ENCODE data around the gene KCNQ4.

KCNQ4 gene

DNA sequence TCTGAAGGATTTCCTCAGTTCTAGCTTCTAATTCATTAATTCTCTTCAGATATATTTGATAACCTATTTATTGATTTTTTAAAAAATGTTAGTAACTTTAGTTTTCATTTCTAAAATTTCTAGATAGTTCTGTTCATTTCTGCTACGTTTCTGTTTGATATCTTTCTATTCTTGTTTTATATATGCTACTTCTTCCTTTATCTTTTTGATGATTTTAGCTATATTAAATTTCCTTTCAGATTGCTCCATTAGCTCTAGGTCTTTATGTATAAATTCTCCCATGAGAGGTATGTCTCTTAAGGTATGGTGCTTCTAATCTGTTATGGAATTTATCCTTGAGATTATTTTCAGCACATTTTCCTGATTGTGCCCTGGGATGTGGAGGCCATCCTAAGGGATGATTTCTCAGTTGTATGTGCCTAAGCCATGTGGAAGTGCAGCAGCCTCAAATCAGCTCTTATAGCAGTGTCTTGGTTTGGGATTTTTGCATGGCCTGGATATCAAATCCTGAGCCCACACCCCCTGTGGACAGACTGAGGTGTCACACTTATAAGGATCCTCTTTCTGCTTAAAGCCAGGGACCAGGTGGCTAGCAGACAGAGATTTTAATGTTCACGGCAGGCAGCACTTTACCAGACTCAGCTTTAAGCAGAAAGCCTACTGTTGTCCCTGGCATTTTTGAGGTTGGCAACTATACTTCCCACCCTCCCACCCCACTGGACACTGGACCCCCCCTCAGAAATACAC is 6.2 kb upstream of the KCNQ4 start:
- DNase-seq = no peak

DNA sequence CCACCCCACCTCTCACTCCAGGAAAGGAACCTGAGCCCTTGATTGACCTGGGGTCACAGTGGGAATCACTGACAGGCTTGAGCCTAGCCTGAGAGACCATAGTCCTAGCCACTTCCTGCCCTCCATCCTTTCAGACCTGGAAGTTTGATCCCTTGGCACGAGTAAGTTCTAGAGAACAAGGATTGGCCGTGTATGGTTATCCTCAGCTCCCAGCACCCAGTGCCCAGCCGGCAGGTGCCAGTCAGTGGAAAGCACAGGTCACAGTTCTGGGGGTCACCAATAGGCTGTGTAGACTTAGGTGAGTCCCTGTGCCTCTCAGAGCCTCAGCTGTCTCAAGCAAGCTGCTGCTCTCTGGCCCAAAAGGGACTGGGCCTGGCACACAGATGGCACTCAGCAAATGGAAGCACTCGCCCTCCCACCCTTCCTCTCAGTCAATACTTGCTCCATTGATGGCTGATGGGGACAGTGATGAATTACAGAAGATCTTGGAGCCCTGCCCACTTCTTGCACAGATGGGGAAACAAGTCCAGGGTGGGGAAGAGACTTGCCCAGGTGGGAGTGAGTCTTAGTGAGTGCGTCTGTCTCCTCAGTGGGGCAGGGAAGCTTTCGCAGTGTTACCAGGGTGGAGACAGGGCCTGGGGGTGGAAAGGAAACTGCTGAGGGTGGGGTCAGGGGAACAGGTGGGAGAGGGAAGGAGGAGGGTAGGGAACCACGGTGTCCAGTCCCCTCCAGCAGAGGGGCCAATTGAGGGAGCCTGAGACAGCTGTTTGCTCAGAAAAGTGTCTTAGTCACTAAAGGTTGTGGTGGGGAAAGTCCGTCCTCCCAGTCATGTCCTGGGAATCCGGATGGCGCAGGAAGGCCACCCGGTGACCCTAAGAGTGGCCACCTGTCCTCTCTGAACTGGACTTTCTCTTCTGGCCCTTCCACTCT is 2.6 kb upstream of the KCNQ4 start:
- DNase-seq = no peak

DNA sequence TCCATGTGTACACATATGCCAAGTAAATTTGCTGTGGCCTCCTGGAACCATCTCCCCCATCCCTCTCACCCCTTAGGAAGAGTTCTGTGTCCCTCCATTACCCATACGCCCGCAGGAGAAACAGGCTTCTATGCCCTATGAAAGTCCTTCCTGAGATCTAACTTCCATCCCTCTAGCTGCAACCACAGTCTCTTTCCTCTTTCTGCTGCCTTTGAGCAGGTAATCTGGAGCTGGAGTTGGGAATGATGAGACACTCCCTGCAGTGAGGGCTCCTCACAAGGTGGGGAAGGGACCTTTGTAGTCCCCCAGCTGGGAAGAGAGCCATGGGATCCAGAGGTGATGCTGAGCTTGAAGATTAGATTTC is 2.0 kb upstream of the KCNQ4 start:
- DNase-seq = no peak

DNA sequence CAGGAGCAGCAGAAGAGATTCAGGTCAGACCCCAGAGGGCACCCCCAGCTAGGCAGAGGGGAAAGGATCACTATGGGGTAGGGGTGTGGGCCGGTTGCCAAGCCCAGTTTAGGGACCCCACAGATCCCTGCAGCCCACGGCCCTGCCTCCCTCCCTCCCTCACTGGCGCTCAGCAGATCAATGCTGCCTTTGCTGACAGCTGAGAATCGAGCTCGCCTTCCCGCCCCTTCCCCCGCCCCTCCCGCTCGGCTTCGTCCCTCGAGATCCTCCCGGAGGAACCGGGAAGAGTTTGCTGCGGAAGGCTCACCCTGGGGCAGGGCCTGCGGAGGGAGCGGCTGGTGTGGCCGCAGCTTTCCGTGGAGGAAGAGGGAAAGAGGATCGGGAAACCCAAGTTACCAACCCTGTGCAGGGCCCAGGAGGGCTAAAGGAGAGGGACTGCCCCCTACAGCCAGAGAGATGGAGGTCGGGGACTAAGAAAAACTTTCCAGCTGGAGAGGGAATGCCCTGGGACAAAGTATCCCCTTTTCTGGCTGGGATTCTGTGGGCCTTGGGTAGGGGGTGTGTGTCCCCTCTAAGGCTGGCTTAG is 1.1 kb upstream of the KCNQ4 start:
- no peak for DNase-seq

DNA sequence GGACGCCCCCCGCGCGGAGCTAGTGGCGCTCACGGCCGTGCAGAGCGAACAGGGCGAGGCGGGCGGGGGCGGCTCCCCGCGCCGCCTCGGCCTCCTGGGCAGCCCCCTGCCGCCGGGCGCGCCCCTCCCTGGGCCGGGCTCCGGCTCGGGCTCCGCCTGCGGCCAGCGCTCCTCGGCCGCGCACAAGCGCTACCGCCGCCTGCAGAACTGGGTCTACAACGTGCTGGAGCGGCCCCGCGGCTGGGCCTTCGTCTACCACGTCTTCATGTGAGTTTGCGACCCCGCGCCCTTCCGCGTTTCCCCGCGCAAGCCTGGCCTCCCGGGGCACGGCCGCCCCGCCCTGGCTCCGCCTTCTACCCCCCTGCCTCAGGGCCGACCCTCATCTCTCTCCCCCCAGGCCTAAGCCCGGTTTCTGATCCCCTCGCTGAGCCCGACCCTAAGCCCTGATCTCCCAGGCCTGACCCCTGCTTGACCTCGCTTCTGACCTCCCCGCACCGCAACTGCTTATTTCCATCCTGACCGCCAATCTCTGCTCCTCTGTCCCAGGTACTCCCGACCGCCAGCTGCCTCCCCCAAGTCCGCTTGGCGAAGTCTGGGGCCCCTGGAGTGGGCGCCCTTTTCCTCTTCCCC is 669 bp downstream of the KCNQ4 start:
- peak; percentile 32 for DNase-seq

DNA sequence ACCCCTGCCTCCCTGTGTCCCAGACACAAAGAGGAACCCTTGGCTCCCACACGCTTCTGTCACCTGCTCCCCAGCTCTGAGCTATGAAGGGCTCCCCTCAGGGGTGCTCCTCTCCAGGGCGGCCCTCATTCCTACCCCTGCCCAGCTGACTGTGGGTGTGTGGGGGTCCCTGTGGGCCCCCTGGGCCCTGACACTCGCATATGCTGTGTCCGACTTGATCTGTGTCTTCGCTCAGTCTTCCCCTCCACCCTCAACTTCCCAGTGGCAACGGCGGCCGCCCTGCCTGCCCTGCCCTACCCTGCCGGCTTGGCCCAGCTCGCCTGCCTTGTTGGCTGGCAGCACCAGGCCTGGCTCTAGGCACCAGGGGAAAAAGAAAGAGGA is 1.2 kb downstream of the KCNQ4 start:
- DNase-seq = no peak

DNA sequence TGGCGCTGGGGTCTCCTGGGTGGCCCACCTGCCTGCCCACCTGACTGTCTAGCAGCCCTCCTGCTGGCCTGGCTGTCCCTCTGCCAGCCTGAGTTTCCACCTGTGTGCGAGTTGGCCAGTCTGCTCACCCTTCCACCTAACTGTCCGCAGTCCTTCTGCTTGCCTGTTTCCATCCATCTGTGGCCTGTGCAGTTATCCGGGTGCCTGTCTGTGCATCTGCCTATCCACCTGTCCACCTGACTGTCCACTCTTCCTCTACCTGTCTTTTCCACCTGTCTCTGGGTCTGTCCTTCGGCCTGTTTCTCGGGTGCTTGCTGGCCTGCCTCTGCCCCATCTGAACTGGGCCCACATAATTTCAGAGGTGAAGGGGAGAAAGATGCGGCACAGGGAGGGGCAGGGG is 1.9 kb downstream of the KCNQ4 start:
- no peak for DNase-seq

DNA sequence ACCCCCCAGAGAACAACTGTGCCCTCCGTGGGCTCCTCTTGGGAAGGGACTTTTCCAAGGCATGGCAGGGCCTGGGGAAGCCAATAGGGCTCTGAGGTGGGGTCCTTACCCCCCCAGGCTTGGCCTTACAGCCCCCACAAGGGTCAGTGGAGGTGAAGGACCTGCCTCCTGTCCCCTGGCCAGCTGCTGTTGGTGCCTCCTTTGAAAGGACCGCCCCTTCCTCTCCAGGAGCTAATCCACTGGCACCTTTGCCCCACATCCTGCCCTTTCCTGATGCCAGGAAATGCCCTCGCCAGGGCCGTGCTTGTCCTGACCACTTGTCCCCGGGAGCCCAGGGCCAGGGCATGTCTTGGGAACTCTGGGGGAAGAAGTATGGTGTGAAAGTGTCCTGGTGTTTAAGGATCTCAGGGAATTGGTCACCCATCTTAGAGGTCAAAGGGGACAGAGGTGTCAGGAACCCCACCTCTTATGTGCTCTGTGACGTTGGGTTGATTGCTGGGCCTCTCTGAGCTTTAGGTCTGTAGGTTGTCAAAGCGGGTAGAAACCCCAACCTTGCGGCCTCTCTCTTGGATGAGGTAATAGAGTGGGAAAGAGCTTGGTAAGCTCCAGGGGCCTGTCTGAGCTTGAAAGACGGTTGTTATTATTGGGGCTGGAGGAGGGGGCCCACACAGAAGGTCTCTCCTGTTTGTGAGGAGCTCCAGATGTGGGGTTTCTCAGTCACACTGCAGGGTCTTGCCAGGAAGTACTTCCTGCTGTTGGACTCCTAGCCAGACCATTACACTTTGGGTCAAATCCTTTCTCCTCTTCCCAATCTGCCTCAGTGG is 2.8 kb downstream of the KCNQ4 start:
- no peak for DNase-seq

DNA sequence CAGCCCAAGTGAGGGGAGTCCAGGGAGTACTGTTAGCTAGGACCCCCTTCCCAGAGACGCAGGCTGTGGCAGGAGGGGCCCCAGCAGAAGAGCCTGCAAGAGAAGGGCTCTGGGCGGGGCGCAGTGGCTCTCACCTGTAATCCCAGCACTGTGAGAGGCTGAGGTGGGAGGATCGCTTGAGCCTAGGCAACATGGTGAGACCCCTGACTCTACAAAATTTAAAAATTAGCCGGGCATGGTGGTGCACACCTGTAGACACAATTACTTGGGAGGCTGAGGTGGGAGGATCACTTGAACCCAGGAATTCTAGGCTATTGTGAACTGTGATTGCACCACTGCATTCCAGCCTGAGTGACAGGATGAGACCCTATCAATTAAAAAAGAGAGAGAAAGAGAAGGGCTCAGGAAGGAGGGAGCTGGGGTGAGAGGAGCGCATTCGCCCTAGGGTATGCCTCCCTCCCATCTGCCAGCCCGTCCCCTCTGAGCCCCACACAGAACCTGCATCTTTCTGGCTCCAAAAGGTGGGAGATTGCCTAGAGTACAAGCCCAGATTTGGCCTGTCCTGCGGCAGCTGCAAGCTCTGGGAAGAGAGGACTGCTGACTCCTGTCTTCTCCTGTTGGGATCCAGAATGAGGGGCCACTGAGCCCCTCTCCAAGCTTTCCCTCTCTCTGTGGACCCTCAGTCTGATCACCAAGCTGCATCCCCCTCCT is 3.6 kb downstream of the KCNQ4 start:
- DNase-seq = no peak

DNA sequence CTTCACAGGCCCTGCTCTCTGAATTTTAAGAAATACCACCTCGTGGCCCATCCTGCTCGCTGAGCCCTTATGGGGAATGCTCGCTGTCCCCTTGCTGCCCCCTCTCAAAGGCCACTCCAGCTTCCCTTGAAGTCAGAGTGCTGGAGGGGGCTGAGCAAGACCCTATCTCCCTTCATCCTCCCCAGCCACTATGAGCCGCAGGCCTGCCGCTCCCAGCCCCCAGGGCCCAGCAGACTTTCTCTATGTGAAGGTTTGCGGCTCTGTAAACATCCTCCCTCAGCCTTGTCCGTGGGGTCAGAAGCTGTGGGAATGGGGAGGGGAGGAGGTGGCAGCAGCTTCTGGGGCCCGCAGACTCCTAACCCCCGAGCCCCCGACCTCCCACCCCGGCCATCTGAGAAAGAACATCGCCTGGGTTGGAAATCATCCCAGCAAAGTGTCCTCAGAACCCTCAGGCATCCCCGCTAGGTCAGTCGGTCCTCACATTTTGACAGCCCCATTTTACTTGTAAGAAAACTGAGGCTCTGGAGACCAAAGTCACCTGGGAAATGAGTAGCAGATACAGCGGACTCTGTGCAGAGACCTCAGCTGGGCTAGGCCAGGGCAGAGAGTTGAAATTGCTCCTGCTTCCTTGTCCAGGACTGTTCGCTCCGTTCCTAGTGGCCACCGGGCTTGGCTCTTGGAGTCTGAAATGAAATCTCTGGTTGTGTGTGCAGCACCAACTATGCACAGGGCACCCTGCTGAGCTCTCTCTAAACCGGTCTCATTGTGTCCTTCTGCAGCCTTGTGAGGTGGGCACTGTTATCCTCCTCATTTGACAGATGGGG is 4.4 kb downstream of the KCNQ4 start:
- DNase-seq = no peak

DNA sequence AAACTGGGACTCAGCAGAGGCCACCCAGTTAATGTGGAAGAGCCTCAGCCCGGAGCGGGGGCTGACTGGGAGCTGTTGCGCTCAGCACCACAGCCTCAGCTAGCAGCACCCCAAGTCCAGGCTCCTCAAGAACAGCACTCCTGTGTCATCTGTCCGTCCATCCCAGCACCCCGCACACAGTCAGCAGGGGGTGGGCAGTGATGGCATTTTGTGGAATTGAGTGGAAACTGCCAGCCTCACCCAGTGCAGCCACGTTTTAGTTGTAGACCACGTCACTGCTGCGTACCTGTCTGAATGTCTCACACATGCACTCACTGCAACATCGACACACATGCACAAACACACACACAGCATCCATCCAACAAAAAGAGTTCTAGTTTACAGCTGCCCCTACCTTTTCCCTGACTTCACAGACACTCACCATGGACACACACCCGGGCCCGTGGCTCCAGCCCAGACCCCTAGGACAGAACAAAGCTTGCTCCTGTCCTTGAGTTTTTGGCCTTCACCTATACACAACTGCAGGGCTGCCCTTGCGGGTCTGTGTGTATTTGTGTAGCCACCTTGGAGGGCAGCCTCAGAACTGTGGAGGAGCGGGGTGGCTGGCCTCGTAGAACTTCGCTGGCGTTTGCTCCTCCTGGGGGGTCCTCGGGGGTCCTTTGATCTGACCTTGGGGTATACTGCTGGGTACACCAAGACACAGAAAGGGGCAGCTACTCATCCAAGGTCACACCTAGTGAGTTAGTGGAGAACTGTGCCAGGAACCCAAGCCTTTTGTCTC is 5.2 kb downstream of the KCNQ4 start:
- no peak for DNase-seq

DNA sequence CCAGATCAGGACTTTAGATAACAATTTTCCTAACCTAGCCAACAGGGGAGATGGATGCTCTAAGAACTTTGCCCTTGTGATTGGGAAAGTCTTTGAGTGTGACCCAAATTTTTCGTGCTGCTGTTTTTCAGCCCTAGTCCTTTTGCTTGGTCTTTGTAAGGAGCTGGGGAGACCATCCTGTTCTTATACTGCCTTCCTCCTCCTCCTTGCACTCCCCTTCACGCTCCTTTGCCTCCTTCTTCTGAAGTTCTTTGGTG is 5.7 kb downstream of the KCNQ4 start:
- no peak for DNase-seq

DNA sequence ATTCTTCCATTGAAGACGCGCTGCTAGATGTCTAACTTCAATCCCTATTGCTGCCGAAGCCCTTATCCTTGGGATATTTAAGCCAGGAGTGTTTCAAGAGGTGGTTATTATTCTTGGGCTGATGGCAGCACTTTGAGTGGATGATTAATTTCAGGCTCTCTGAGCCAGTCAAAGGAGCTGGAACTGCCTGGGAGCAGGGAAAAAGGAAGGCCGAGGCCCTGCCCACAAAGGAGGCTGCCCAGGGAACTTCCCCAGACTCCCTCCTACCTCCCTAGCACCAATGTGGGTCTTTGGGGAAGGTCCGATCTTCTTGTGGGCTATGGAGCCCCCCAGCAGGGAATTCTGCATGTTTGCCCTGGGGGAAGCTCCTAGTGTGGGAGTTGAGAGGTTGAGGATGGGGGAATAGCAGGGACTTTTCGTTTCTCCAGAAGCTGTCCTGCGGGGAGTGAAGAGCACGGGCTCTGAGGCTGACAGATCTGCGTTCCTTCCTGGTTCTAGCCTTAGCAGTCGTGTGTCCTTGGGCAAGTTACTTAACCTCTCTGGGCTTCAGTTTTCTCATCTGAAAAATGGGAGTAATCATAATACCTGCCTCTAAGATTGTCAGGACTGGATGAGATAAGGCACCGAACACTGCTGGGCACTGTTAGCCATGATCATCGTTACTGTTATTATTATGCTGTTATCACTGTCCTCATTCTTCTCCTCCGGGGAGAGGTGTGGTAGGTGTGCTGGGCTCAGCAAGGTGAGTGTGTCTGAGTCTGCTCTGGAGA is 6.3 kb downstream of the KCNQ4 start:
- DNase-seq = no peak

DNA sequence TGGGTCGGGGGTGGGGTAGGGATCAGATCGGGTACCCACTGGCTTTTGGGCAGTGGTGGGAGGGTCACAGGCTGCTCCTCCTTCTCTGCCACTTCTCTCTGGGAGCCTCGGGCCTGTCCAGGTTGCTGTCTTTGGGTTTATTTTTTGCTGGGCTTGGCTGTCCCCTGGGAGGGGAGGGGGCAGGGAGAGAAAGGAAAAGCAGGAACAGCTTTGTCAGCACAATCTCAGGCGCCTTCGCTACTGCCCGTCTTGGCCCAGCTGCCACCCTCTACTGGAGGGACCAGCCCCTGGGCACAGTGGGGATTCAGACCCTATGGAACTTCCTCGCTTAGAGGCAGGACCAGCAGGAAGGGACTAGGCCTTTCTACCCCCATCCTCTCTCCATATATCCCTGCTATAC is 8.4 kb downstream of the KCNQ4 start:
- DNase-seq = no peak

DNA sequence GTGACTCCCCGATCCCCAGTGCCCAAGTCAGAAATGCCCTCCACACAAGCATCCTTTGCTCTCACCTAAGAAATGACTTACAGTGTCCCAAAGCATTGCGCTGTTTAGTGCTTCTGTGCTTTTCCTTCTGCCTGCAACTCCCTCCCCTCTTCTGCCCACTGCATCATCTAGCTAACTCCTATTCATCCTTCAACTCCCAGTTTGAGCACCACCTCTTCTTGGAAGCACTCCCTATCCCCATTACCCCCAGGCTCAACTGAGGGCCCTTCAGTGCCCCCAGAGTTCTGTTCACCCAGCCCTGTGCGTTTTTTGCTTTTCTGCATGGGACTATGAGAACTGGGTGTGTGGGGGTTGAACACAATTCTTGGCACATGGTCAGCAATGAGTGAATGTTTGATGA is 10.0 kb downstream of the KCNQ4 start:
- DNase-seq = no peak

DNA sequence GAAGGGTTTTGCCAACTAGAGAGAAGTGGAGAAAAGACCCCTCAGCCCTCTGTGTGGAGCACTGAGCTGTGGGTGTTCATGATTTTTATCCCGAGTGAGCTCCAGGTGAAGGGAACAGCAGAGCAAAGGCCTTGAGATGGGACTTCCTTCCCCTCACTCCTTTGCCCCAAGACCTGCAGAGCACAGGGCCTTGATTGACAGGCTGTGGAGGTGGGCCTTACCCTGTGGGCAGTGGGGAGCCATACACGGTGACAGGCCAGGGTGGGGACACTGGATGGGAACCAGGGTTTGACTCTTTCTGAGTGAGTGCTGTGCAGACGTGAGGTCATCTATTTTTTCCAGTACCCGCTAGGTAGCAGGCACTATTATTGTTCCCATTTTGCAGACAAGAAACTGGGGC is 10.5 kb downstream of the KCNQ4 start:
- no peak for DNase-seq

DNA sequence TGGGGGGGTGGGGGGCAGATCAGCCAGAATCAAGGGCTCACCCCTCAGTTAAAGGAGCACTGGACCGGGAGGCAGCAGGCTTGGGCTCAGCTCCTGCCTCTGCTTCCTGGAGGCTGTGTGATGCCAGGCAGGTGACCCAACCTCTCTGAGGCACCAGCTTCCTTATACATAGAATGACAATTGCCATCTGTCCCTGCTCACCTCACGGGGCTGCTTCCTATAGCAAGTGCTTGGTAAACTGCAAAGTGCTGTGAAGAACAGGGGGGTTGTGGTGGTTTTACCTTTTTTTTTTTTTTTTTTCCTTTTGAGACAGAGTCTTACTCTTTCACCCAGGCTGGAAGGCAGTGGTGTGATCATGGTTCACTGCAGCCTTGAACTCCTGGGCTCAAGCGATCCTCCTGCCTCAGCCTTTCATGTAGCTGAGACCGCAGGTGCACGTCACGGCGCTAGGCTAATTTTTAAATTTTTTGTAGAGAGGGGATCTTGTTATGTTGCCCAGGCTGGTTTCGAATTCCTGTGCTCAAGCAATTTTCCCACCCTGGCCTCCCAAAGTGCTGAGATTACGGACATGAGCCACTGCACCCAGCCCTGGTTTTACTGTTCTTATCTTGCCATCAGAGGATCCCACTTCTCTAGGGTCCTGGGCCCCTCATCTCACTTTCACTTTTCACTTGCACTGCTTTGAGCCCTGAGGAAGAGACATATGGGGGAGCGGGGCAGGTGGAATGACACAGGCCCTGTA is 11.6 kb downstream of the KCNQ4 start:
- no peak for DNase-seq

DNA sequence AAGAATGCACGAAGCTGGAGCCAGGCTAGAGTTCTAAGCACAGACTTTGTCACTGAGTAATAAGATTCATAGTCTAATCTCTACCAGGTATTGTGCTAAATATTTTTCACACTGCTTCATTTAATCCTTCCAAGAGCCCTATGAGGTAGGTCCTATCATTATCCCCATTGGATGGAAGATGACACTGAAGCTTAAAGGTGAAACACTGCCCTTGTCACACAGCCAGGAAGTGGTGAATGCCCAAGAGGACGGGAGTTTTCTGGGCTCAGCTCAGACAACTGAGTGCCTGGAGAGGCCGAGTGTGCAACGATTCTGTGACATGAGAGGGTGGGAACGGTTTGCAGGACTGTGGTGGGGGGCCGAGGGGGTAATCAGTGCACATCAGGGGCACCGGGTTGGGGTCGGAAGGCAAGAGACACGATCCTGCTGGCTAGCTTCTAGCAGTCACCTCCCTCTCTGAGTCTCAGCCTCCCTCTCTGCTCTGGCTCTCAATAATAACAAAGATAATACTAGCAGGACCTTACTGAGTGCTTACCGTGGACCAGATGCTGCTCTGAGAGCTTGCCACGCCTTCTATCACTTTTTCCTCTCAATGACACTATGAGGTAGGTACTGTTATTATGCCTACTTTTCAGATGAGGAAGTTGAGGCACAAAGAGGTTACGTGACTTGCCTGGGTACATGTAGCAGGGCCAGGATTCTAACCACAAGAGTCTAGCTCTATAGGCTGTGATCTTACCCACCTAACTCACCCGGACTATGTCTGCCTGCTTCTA is 12.4 kb downstream of the KCNQ4 start:
- no peak for DNase-seq

Data from RPMI8226 (cell line).